Neural cell (in vitro differentiated cells): ENCODE results near the gene PEX11A. TPM values are rescaled to one million over a fixed set of nuclear protein-coding genes. Genes with fewer than 3 reads are reported as not detected.
A peak's percentile ranks its signal among the peaks of the same experiment; 100 is the strongest.
"Not testable (repeated sequence)": the region's sequence is repeated elsewhere in the genome, so short reads cannot be mapped to it uniquely, and the experiment has no call there.

Experiments
- H2AFZ ChIP-seq: fragments of 200-600, 300-800 bp; sonication (generic), shearing (Covaris generic); 2 replicates; pipeline ENCODE4 v1.6.0; 2014; ENCODE audit warnings: low read depth, mild to moderate bottlenecking, antibody characterized with exemption, low read length, moderate library complexity
- H3F3A ChIP-seq: fragments of 200-600 bp; shearing (Covaris generic); 2 replicates; pipeline ENCODE4 v1.6.1; 2016; ENCODE audit warnings: mild to moderate bottlenecking, moderate library complexity, mixed read lengths, antibody characterized with exemption, low read length; ENCODE audit not compliant: insufficient read depth, poor library complexity, severe bottlenecking
- H3K27ac ChIP-seq: fragments of 200-600, 300-800 bp; sonication (generic), shearing (Covaris generic); 2 replicates; pipeline ENCODE4 v1.5.1; 2014; ENCODE audit warnings: mild to moderate bottlenecking, low read length, moderate library complexity
- H3K27me3 ChIP-seq: fragments of 300-800, 200-600 bp; sonication (generic), shearing (Covaris generic); 2 replicates; pipeline ENCODE4 v1.6.0; 2014; ENCODE audit warnings: mild to moderate bottlenecking, low read depth, low read length, moderate library complexity; ENCODE audit not compliant: insufficient read depth
- H3K36me3 ChIP-seq: fragments of 300-800, 200-600 bp; sonication (generic), shearing (Covaris generic); 2 replicates; pipeline ENCODE4 v1.5.1; 2014; ENCODE audit warnings: mild to moderate bottlenecking, antibody characterized with exemption, low read length, moderate library complexity; ENCODE audit not compliant: insufficient read depth
- H3K4me2 ChIP-seq: fragments of 300-800, 200-600 bp; sonication (generic), shearing (Covaris generic); 2 replicates; pipeline ENCODE4 v1.6.0; 2014; ENCODE audit warnings: mild to moderate bottlenecking, low read length
- H3K4me3 ChIP-seq: fragments of 300-800, 200-600 bp; sonication (generic), shearing (Covaris generic); 2 replicates; pipeline ENCODE4 v1.5.1; 2014; ENCODE audit warnings: mild to moderate bottlenecking, low read length, moderate library complexity
- H3K79me2 ChIP-seq: fragments of 200-600 bp; shearing (Covaris generic); replicated peaks from 2 replicates; pipeline ENCODE4 v1.6.0; 2014; ENCODE audit warnings: mild to moderate bottlenecking, low read length, moderate library complexity; ENCODE audit not compliant: insufficient read depth
- H3K9ac ChIP-seq: fragments of 300-800, 200-600 bp; sonication (generic), shearing (Covaris generic); 2 replicates; pipeline ENCODE4 v1.6.1; 2016; ENCODE audit warnings: mild to moderate bottlenecking, low read length, mixed read lengths
- H3K9me2 ChIP-seq: fragments of 200-600 bp; shearing (Covaris generic); 2 replicates; pipeline ENCODE4 v1.6.1; 2016; ENCODE audit warnings: mild to moderate bottlenecking, low read length, mixed read lengths; ENCODE audit not compliant: insufficient read depth
- H3K9me3 ChIP-seq: fragments of 200-600, 300-800 bp; sonication (generic), shearing (Covaris generic); 2 replicates; pipeline ENCODE4 v1.6.1; 2016; ENCODE audit warnings: mild to moderate bottlenecking, mixed run types, low read length, moderate library complexity, mixed read lengths
- H4K20me1 ChIP-seq: fragments of 200-600 bp; shearing (Covaris generic); 2 replicates; pipeline ENCODE4 v1.6.1; 2016; ENCODE audit warnings: mild to moderate bottlenecking, mixed run types; ENCODE audit not compliant: insufficient read depth
- EP300 ChIP-seq: fragments of 450-650 bp; conservative IDR thresholded peaks from 2 replicates; pipeline ENCODE4 v1.6.1; 2014; ENCODE audit warnings: antibody characterized with exemption, mild to moderate bottlenecking, moderate library complexity; ENCODE audit not compliant: poor library complexity, severe bottlenecking
- EZH2 ChIP-seq: fragments of 200-600, 300-800 bp; shearing (Covaris generic), sonication (generic); IDR thresholded peaks from 2 replicates; pipeline ENCODE4 v1.6.1; 2014; ENCODE audit warnings: antibody characterized with exemption, low read length, borderline replicate concordance, mild to moderate bottlenecking; ENCODE audit not compliant: insufficient read depth, poor library complexity, severe bottlenecking
- MXI1 ChIP-seq: fragments of 450-650 bp; conservative IDR thresholded peaks from 2 replicates; pipeline ENCODE4 v1.6.1; 2014; ENCODE audit warnings: antibody characterized with exemption, mild to moderate bottlenecking; ENCODE audit not compliant: poor library complexity, severe bottlenecking
- POLR2AphosphoS5 ChIP-seq: IDR thresholded peaks from 2 replicates; pipeline ENCODE4 v1.6.1; 2012
- RAD21 ChIP-seq: fragments of 450-650 bp; conservative IDR thresholded peaks from 2 replicates; pipeline ENCODE4 v1.6.1; 2014; ENCODE audit warnings: antibody characterized with exemption, mild to moderate bottlenecking, moderate library complexity
- SMC3 ChIP-seq: fragments of 450-650 bp; conservative IDR thresholded peaks from 2 replicates; pipeline ENCODE4 v1.6.1; 2014; ENCODE audit warnings: antibody characterized with exemption, mild to moderate bottlenecking, moderate library complexity; ENCODE audit not compliant: poor library complexity
- TAF1 ChIP-seq: IDR thresholded peaks from 2 replicates; pipeline ENCODE4 v1.6.1; 2012; ENCODE audit warnings: low read depth
- polyA plus RNA-seq: library from polyadenylated mRNA; depleted of rRNA; stranded (reverse); fragments of >200 nt; gene quantifications from 2 replicates; pipeline ENCODE4 v1.2.3, GENCODE V29; 2014
- TF ChIP-seq, protein P1 (sequence below): fragments of 450-650 bp; IDR thresholded peaks from 2 replicates; pipeline ENCODE4 v1.5.1; 2014; ENCODE audit warnings: antibody characterized with exemption, mild to moderate bottlenecking, moderate library complexity; ENCODE audit not compliant: poor library complexity, severe bottlenecking
- TF ChIP-seq, protein P2 (sequence below): IDR thresholded peaks from 2 replicates; pipeline ENCODE4 v1.6.1; 2012; ENCODE audit warnings: borderline replicate concordance

Gene PEX11A
- polyA plus RNA-seq, 1 donor from 2014 or later: 13.6 TPM

DNA sequence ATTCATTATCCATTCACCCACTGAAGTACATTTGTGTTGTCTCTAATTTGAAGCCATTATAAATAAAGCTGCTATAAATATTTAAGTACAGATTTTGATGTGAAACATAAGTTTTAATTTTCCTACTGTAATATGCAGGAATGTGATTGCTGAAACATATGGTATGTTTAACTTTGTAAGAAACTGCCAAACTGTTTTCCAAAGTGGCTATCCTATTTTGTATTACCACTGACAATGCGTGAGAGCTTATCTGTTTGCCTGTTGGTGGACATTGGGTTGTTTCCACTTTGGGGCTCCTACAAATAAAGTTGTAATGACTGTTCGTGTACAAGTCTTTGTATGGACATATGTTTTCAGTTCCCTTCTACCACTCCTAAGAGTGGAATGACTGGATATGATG is 2.5 kb upstream of the PEX11A start:
- H3K79me2 ChIP-seq: no peaks in the 10 kb centered on the region
- no peaks in the 10 kb centered on the region for H3F3A ChIP-seq
- H2AFZ ChIP-seq: no peak overlapping the region
- H3K27ac ChIP-seq: no peak overlapping the region
- no peaks in the 10 kb centered on the region for H3K36me3 ChIP-seq
- no peaks in the 10 kb centered on the region for H3K9me2 ChIP-seq
- H3K9me3 ChIP-seq: no peaks in the 10 kb centered on the region
- H3K4me2 ChIP-seq: no peak overlapping the region
- H3K4me3 ChIP-seq: no peak overlapping the region
- no peak overlapping the region for H3K9ac ChIP-seq
- no peaks in the 10 kb centered on the region for H3K27me3 ChIP-seq
- TF ChIP-seq, protein P1, sequence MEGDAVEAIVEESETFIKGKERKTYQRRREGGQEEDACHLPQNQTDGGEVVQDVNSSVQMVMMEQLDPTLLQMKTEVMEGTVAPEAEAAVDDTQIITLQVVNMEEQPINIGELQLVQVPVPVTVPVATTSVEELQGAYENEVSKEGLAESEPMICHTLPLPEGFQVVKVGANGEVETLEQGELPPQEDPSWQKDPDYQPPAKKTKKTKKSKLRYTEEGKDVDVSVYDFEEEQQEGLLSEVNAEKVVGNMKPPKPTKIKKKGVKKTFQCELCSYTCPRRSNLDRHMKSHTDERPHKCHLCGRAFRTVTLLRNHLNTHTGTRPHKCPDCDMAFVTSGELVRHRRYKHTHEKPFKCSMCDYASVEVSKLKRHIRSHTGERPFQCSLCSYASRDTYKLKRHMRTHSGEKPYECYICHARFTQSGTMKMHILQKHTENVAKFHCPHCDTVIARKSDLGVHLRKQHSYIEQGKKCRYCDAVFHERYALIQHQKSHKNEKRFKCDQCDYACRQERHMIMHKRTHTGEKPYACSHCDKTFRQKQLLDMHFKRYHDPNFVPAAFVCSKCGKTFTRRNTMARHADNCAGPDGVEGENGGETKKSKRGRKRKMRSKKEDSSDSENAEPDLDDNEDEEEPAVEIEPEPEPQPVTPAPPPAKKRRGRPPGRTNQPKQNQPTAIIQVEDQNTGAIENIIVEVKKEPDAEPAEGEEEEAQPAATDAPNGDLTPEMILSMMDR: no peak
- no peak for TF ChIP-seq MXI1
- TF ChIP-seq EP300: no peak
- no peak for TF ChIP-seq RAD21
- TF ChIP-seq SMC3: no peak
- TF ChIP-seq POLR2AphosphoS5: no peak
- TF ChIP-seq TAF1: no peak
- TF ChIP-seq EZH2: no peak
- TF ChIP-seq, protein P2, sequence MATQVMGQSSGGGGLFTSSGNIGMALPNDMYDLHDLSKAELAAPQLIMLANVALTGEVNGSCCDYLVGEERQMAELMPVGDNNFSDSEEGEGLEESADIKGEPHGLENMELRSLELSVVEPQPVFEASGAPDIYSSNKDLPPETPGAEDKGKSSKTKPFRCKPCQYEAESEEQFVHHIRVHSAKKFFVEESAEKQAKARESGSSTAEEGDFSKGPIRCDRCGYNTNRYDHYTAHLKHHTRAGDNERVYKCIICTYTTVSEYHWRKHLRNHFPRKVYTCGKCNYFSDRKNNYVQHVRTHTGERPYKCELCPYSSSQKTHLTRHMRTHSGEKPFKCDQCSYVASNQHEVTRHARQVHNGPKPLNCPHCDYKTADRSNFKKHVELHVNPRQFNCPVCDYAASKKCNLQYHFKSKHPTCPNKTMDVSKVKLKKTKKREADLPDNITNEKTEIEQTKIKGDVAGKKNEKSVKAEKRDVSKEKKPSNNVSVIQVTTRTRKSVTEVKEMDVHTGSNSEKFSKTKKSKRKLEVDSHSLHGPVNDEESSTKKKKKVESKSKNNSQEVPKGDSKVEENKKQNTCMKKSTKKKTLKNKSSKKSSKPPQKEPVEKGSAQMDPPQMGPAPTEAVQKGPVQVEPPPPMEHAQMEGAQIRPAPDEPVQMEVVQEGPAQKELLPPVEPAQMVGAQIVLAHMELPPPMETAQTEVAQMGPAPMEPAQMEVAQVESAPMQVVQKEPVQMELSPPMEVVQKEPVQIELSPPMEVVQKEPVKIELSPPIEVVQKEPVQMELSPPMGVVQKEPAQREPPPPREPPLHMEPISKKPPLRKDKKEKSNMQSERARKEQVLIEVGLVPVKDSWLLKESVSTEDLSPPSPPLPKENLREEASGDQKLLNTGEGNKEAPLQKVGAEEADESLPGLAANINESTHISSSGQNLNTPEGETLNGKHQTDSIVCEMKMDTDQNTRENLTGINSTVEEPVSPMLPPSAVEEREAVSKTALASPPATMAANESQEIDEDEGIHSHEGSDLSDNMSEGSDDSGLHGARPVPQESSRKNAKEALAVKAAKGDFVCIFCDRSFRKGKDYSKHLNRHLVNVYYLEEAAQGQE: no peak
- H4K20me1 ChIP-seq: no peaks in the 10 kb centered on the region

GRCh38 chr15:89689930-89690275 is 651 bp downstream of the PEX11A start:
- not testable (repeated sequence) for H3F3A ChIP-seq, H3K9me3 ChIP-seq, H3K9me2 ChIP-seq, H3K36me3 ChIP-seq, H4K20me1 ChIP-seq, H3K79me2 ChIP-seq, H3K27me3 ChIP-seq, H3K27ac ChIP-seq
- peak overlapping the region; percentile 68 for H3K4me2 ChIP-seq
- H3K4me3 ChIP-seq: peak overlapping the region; percentile 92
- peak overlapping the region; percentile 94 for H2AFZ ChIP-seq
- H3K9ac ChIP-seq: peak overlapping the region; percentile 63

DNA sequence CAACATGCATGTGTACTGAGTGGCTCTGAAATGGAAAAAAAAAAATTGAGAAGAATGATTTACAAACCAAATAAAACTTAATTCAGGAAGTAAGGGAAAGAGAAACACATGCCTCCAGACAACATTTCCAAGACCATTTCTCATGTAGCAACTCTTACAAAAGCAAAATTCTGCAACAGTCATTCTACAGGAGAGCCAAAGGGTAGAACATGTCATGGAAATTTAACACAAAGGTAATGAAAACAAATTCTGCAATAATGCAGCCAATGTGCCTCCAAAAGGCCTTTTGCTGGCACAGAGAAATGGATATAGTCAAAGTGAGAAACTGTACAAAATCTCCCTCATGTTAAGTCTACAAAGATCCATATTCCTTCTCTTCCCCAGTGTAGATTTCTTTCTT is 4.0 kb downstream of the PEX11A start:
- Histone ChIP-seq H3K27ac (no peak overlapping the region), H3K4me2 (no peak overlapping the region), H3K4me3 (no peak overlapping the region), H4K20me1 (no peaks in the 10 kb centered on the region), H3F3A (no peaks in the 10 kb centered on the region), H3K9me3 (no peaks in the 10 kb centered on the region), H2AFZ (no peak overlapping the region), H3K27me3 (no peaks in the 10 kb centered on the region), H3K9ac (no peak overlapping the region), H3K36me3 (no peaks in the 10 kb centered on the region), H3K79me2 (no peaks in the 10 kb centered on the region), H3K9me2 (no peaks in the 10 kb centered on the region)
- TF ChIP-seq, protein P2: no peak
- TF ChIP-seq POLR2AphosphoS5: no peak
- no peak for TF ChIP-seq EP300
- TF ChIP-seq MXI1: no peak
